ENCODE results near the gene TMEM132E. TPM values are rescaled to one million over a fixed set of nuclear protein-coding genes. Genes with fewer than 3 reads are reported as not detected.

The TMEM132E gene
- total and polyA plus RNA-seq, 2 of the 4 experiments (the other 2 are of a cell fraction), result not detected

DNA sequence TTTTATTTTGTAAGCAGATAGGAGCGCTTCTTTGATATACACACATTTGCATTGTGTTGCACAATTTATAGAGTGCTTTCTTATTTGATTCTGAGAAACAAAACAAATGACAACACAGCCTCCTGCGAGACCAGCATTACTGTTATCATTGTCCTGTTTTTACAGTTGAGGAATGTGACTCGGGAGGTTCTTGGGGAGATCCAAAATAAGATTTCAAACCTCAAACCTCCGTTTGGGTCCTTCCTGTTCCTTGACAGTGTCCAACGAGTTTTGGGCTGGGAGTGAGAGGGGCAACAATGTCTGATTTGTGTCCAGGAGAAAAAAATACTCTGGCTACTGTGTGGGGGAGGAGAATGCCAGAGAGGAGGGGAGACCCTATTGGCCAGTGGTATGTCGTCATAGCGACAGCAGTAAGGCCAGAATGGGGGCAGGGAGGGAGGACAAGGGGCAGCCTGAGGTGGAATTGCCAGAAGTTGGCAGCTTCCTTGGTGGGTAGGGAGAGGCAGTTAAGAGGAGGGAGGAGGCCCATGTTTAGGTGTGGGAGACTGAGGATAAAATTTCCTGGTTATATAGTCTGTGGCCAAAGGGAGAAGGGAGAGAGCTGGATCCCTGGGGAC is 45.5 kb downstream of the TMEM132E start:
- Histone ChIP-seq H3K9ac (ENCODE audit: low read depth, low read length) (no peak overlapping the region), H3K27ac (ENCODE audit: insufficient read depth, low read length) (no peak overlapping the region), H3K4me1 (ENCODE audit: control insufficient read depth, insufficient read depth, low read length) (no peaks in the 10 kb centered on the region), H4K20me1 (ENCODE audit: insufficient read depth, low read length) (no peaks in the 10 kb centered on the region), H2AK9ac (replicated peaks; ENCODE audit: low read depth, low read length, poor library complexity) (no peak overlapping the region), H3K9me1 (ENCODE audit: insufficient read depth, low read length) (no peaks in the 10 kb centered on the region), H3K56ac (ENCODE audit: extremely low read depth, insufficient read depth, low read length) (no peak overlapping the region), H2BK5ac (ENCODE audit: low read depth, low read length, poor library complexity, severe bottlenecking) (no peak overlapping the region), H3K4me3 (ENCODE audit: insufficient read depth, low read depth, low read length) (no peak overlapping the region), H3K27me3 (ENCODE audit: control insufficient read depth, insufficient read depth, low read length) (peaks cover 23% of the 10 kb centered on the region), H4K5ac (ENCODE audit: low read depth, low read length) (no peak overlapping the region), H3K9me3 (ENCODE audit: control insufficient read depth, insufficient read depth, low read length) (no peaks in the 10 kb centered on the region), H3K36me3 (ENCODE audit: control insufficient read depth, insufficient read depth, low read length) (no peaks in the 10 kb centered on the region), H3K23ac (ENCODE audit: low read depth, low read length) (no peak overlapping the region), H2AFZ (replicated peaks; ENCODE audit: low read length, poor library complexity) (no peak overlapping the region), H2BK20ac (ENCODE audit: low read depth, low read length) (no peak overlapping the region), H2BK15ac (ENCODE audit: low read depth, low read length) (no peak overlapping the region), H3K4ac (ENCODE audit: low read depth, low read length) (no peak overlapping the region), H4K91ac (ENCODE audit: insufficient read depth, low read depth, low read length) (no peak overlapping the region), H4K8ac (ENCODE audit: low read depth in 2 of 2, low read length in 2 of 2) (no peak overlapping the region), H3K4me2 (ENCODE audit: low read depth, low read length) (no peak overlapping the region), H2AK5ac (ENCODE audit: low read depth, low read length) (no peak overlapping the region), H3K18ac (ENCODE audit: low read depth, low read length) (no peak overlapping the region), H3K14ac (replicated peaks; ENCODE audit: low read depth, low read length) (no peak overlapping the region), H2BK120ac (ENCODE audit: low read depth, low read length) (no peak overlapping the region), H3K79me1 (ENCODE audit: low read depth in 1 of 2, low read length in 2 of 2) (no peaks in the 10 kb centered on the region)
- TF ChIP-seq POLR2A (IDR thresholded peaks at IDR 0.05; ENCODE audit: low read depth, low read length), result no peak
- no peak for TF ChIP-seq MAZ (IDR thresholded peaks at IDR 0.05; ENCODE audit: borderline replicate concordance, low read depth, low read length)
- TF ChIP-seq, protein P1, sequence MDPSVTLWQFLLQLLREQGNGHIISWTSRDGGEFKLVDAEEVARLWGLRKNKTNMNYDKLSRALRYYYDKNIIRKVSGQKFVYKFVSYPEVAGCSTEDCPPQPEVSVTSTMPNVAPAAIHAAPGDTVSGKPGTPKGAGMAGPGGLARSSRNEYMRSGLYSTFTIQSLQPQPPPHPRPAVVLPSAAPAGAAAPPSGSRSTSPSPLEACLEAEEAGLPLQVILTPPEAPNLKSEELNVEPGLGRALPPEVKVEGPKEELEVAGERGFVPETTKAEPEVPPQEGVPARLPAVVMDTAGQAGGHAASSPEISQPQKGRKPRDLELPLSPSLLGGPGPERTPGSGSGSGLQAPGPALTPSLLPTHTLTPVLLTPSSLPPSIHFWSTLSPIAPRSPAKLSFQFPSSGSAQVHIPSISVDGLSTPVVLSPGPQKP (IDR thresholded peaks at IDR 0.05; ENCODE audit: borderline replicate concordance, low read depth, low read length), result no peak
- WGBS, 2 experiments (ENCODE audit: extremely low coverage in 2 of 2, insufficient read length in 1 of 2), result 34% methylated on average over 2 of the region's 7 CpGs; no CpG with 5 or more reads in 1 of the 2 experiments
- ChIA-PET POLR2A (ENCODE audit: unreplicated experiment) (no interaction called here), CTCF (no interaction called here)
- no TSS peak for BruUV-seq (replicated peaks)
- dilution Hi-C loops (cut with HindIII; ENCODE audit: low sequenced_read_pairs, unreplicated experiment), result no loop called here
- intact Hi-C loops (cut with micrococcal nuclease), result no loop called here
- DNase-seq, result no peak
- no peak for ATAC-seq (ENCODE audit: low read depth)
- in situ Hi-C loops (cut with MboI; ENCODE audit: low sequenced_read_pairs), result loop anchor here (25.0 kb wide), 1 partner anchor 487 kb away; the partner anchor contains the start of genes FNDC8 and RAD51D

All from IMR-90 (cell line).